Activated gamma-delta T cell treated with Interleukin-2 at 50 U/mL for 16 hours (primary cell): ENCODE results near the gene AOC1.
"Not testable (repeated sequence)": the region's sequence is repeated elsewhere in the genome, so short reads cannot be mapped to it uniquely, and the experiment has no call there.

Experiments used
- DNase-seq: peaks from one replicate; pipeline ENCODE4 v3.0.0-alpha.2; 2020

AOC1 gene, protein sequence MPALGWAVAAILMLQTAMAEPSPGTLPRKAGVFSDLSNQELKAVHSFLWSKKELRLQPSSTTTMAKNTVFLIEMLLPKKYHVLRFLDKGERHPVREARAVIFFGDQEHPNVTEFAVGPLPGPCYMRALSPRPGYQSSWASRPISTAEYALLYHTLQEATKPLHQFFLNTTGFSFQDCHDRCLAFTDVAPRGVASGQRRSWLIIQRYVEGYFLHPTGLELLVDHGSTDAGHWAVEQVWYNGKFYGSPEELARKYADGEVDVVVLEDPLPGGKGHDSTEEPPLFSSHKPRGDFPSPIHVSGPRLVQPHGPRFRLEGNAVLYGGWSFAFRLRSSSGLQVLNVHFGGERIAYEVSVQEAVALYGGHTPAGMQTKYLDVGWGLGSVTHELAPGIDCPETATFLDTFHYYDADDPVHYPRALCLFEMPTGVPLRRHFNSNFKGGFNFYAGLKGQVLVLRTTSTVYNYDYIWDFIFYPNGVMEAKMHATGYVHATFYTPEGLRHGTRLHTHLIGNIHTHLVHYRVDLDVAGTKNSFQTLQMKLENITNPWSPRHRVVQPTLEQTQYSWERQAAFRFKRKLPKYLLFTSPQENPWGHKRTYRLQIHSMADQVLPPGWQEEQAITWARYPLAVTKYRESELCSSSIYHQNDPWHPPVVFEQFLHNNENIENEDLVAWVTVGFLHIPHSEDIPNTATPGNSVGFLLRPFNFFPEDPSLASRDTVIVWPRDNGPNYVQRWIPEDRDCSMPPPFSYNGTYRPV

GRCh38 chr7:150852371-150852905 is at the start of gene AOC1:
TSS of gene AOC1 (plus strand) at chr7:150852517. CDS start at chr7:150856471, 3,954 bp downstream.
- no peak for DNase-seq

DNA sequence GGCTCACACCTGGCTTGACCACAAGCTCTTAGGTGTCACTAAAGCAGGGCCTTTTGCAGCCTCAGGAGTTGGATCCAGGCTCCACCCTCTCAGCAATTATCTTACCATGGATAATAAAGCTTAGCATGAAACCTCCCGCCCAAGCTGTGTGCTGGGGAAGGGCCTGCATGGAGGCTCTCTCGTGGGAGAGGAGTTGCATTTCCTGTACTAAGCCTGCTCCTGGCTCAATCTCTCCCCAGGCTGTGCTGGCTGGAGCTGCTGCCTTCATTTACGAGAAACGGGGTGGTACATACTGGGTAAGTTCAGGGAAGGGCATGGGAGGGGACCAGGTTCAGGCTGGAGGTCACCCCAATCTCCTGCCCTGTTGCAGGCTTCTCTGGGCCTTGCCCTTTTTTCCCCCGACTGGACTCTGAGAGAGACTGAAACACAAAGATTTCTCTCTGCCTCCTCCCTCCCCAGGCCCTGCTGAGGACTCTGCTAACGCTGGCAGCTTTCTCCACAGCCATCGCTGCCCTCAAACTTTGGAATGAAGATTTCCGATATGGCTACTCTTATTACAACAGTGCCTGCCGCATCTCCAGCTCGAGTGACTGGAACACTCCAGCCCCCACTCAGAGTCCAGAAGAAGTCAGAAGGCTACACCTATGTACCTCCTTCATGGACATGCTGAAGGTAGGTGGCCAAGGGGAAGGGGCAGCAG is 49.0 kb upstream of the AOC1 start:
- DNase-seq: no peak

DNA sequence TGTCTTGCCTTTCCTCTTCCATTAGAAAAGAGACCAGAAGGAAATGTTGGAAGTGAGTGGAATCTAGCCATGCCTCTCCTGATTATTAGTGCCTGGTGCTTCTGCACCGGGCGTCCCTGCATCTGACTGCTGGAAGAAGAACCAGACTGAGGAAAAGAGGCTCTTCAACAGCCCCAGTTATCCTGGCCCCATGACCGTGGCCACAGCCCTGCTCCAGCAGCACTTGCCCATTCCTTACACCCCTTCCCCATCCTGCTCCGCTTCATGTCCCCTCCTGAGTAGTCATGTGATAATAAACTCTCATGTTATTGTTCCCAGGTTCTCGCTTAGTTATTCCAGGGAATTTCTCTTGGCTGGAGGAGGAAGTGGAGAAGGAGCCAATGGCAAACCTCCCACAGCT is 47.5 kb upstream of the AOC1 start:
- DNase-seq: no peak

GRCh38 chr7:150805864-150806263 is 46.5 kb upstream of the AOC1 start:
- DNase-seq: no peak

GRCh38 chr7:150806454-150806853 is 45.9 kb upstream of the AOC1 start:
- no peak for DNase-seq

DNA sequence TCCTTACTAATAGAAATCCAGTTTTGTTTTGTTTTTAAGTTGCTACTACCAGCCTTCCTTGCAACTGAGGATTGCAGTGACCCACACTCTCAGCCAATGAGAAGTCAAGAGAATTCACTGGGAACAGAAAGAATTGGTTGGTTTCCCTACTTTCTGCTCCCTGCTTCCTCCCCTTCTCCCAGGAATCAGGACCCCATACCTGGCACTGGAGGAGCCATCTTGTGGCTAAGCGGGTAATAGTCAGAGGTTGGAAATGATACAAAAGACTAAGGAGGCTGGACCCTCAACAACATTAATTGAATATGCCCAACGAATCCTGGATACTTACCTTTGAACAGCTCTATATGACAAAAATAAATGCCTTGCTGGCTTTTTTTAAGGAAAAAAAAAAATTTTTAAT is 45.5 kb upstream of the AOC1 start:
- DNase-seq: no peak

GRCh38 chr7:150807616-150808438 is 44.5 kb upstream of the AOC1 start:
- not testable (repeated sequence) for DNase-seq

DNA sequence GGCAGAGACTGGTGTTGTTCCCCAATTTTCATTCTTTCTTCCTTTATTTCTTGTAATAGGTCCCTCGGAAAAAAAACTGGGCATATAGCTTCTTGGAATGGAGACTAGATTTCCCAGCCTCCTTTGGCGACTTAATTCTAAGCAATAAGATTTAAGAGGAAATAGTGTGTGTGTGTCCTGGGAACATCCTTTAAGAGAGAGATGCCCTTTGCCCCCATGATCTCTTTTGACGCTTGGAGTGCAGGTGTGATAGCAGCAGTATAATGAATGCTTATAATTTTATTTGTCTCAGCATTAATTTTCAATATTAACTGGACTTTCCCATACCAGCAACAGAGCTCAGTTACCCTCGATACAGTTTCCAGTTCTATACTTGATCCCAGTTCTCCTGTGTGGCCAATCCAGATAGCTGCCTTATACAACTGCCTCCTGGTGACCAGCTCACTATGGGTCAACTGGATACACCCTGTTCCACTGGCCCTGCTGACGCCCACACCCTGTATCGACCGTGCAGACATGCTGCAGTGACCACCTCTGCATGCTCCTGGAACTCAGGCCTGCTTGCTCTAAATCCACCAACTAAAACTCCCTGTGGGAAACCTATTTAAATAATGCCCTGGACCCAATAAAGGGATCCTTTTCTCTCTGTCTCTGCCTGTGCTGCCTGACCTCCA is 37.9 kb upstream of the AOC1 start:
- no peak for DNase-seq

DNA sequence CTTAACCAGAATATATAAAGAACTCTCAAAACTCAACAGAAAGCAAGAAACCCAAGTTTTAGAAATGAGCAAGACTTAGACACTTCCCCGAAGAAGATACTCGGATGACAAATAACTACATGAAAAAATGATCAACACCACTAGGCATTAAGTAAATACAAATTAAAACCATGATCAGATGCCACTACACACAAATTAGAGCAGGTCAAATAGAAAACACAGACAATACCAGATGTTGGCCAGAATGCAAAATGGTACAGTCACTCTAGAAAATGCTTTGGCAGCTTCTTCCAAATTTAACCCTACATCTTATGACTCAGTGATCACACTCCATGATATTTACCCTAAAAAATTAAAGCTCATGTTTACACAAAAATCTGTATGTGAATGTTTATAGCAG is 33.3 kb upstream of the AOC1 start:
- no peak for DNase-seq

GRCh38 chr7:150820148-150820547 is 32.2 kb upstream of the AOC1 start:
- no peak for DNase-seq

DNA sequence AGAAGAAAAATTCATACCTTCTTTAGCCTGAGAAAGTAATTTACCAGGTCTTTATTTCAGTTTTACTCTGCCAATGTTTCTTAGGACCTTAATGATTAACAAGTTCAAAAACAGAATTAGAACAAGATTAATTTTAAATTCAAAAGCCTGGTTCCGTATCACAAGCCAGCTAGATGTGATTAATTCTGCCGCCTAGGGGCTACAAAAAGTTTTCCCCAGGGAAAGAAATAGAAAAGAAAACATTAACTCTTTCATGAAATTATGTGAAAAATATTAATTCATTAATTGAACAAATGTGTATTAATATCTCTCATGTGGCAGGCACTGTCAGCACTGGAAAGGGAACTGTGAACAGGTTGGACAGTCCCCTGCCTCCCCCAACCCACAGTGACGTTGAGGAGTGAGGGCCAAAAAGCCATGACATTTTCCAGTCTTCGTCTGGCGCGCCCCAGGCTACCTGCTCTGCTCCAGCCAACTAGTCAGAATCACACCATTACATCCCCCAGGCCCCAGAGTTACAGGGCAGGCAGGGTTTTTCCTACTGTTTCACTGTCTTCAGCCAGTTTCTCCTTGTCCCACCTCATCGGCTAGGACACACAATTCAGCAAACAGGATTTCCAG is 31.6 kb upstream of the AOC1 start:
- DNase-seq: no peak

DNA sequence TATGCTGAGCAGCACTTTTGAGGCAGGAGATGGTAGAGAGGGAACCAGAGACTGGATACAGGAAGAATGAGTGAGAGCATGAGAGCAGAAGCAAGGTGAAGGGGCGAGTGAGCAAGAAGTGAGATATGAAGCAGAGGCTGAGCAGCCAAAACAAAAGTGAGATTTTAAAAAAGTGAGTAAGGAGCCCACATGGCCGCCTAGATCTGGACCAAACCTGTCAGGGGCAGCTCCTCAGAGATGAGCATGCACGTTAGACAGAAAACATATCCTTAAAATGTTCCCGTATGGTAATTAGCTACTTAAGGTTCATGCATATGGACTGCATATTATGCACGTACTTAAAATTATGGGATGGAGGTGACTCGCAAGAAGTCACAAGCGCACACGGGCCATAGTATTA is 29.3 kb upstream of the AOC1 start:
- no peak for DNase-seq

DNA sequence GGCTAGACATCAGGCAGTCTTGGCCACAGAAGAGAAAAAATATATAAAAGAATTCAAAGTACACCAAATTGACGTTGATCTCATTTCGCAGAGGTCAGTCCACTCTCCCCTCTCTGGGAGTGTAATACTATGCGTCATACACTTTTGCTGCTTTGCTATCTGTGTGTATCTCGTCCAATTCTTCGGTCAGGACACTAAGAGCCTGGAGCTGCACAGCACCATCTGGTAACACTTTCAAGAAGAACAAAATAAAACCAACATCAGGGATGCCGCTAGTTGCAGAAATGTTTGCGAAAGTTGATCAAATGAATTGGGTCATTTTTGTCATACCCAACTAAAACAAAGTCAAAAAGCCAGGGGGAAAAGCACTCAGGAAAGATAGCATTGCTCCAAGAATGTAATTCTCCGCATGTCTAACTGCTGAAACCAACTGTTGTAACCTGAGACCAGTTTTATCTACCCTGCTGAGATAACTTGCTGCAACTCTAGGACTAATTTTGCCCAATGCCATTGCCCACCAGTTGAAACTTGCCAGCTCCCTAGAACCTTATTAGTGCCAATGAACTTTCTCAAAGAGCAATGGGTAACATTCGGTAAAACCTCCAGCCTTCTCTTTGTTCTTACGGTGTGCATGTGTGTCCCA is 28.7 kb upstream of the AOC1 start:
- DNase-seq: no peak

DNA sequence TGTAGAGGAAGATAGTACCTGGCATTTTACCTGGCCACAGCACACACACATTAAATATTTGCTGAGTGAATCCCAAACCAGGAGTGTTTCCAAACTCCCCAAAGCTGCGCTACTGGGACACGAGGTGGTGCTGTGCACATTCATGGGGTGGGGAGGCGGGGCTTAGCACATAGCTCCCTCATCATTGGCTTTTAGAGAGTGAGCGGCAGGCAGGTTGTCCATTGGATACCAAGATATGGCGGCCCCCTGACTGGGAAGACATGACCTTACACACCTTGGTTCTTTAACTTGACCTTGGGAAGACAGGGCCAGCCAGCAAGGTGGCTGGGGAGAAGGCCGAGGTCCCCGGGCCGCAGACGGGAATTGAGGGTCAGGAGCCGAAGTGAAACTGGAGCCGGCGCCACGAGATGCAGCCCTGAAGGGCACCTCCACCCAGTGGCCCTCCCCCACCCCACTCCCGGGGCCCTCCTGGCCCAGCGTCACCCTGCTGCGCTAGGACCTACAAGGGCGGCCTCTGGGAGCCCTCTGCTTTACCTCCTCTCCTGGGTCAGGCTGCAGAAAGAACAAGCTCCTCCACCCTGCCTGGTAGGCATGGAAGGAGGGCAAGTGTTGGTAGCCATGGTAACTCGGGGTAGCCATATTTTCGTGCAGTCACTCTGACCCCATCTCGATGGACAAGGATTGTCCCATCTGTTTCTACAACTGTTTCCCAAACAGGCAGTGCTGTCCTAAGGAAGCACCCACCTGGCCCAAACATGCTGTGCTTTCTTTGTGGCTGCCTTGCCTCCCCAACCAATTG is 27.7 kb upstream of the AOC1 start:
- no peak for DNase-seq

GRCh38 chr7:150826061-150826849 is 26.1 kb upstream of the AOC1 start:
- no peak for DNase-seq

GRCh38 chr7:150828384-150828783 is 23.9 kb upstream of the AOC1 start:
- DNase-seq: no peak

- DNase-seq: no peak
Observed at GRCh38 chr7:150829426-150829825, 22.9 kb upstream of the AOC1 start.

DNA sequence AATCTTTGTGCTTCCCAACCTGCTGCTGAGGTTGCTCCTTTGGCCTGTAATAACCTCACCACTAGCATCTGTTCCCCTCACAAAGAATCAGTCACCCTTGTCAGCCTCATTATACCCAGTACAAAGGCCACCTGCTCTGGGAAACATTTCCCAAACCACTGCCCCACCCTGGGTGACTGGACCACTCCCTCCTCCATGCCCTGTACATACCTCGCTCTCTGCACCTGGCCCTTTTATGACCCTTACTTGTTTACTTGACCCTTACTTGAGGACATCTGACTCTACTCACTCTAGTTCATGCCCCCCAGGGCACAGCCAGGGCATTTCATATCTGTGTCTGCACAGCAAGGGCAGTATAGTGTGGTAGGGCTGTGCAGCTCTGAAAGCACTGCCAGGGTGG is 21.4 kb upstream of the AOC1 start:
- DNase-seq: no peak

DNA sequence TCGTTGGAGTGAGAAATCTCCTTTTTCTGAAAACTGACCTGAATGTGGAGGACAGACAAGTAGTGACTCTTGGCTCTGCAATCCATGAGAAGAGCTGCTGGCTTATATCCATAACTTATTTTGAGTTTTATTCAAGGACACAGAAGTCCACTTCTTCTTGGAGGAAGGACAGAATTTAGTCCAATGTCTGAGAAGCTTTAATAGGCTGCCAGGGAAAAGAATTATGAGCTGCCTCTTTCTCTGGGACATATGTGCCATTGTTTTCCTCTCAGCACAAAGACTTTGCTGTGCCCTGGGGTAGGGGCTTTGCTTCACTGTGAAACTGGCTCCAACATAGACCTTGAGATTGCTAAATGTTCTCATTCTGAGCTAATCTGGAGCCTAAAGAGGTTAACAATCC is 20.5 kb upstream of the AOC1 start:
- no peak for DNase-seq
